Bronchial epithelial cell (primary cell): ENCODE measurements around the gene ADGRD1. TPM values are rescaled to one million over a fixed set of nuclear protein-coding genes. Genes with fewer than 3 reads are reported as not detected.
A peak's percentile ranks its signal among the peaks of the same experiment; 100 is the strongest.

Experiments used
- DNase-seq: peaks from one replicate; pipeline ENCODE4 v3.0.0-alpha.2; 2010; ENCODE audit warnings: low read depth
- FAIRE-seq: peaks from 2 replicates; lab custom pipeline; 2011; peaks lifted over from hg19 to GRCh38; lab: Jason Lieb, UNC
- H3K27me3 ChIP-seq: 2 replicates; pipeline ENCODE4 v1.5.1; 2011; ENCODE audit warnings: low read length; ENCODE audit not compliant: control insufficient read depth, insufficient read depth
- H3K36me3 ChIP-seq: 2 replicates; pipeline ENCODE4 v1.5.1; 2011; ENCODE audit warnings: low read length; ENCODE audit not compliant: control insufficient read depth, insufficient read depth
- H3K4me3 ChIP-seq: 2 replicates; pipeline ENCODE4 v1.5.1; 2011; ENCODE audit warnings: mild to moderate bottlenecking, low read depth, low read length, control low read depth
- CTCF ChIP-seq: IDR thresholded peaks from 2 replicates; pipeline ENCODE4 v1.5.1; 2011; ENCODE audit warnings: mild to moderate bottlenecking, moderate library complexity, low read length, control low read depth, inconsistent platforms; ENCODE audit not compliant: insufficient read depth, severe bottlenecking
- total RNA-seq: library from RNA; depleted of rRNA; stranded (reverse); fragments of >200 nt; gene quantifications from 2 replicates; pipeline ENCODE4 v1.2.1, GENCODE V29; 2014

Gene ADGRD1
- total RNA-seq, 1 donor from 2014 or later = not detected

GRCh38 chr12:131155131-131155530, 201.4 kb downstream of the ADGRD1 start:
- no peak overlapping the region for H3K4me3 ChIP-seq
- H3K27me3 ChIP-seq = no peaks in the 10 kb centered on the region
- TF ChIP-seq CTCF = no peak
- FAIRE-seq (no peak), DNase-seq (no peak)
- H3K36me3 ChIP-seq = no peaks in the 10 kb centered on the region

- Histone ChIP-seq H3K36me3 (no peaks in the 10 kb centered on the region), H3K4me3 (no peak overlapping the region), H3K27me3 (no peaks in the 10 kb centered on the region)
- DNase-seq (no peak), FAIRE-seq (no peak)
- TF ChIP-seq CTCF = no peak
Measured at GRCh38 chr12:131157743-131158142, 204.0 kb downstream of the ADGRD1 start.

- Histone ChIP-seq H3K27me3 (no peaks in the 10 kb centered on the region), H3K36me3 (no peaks in the 10 kb centered on the region), H3K4me3 (no peak overlapping the region)
- no peak for TF ChIP-seq CTCF
- DNase-seq (no peak), FAIRE-seq (no peak)
Measured at GRCh38 chr12:131159660-131160059, 206.0 kb downstream of the ADGRD1 start.

- H3K36me3 ChIP-seq = no peaks in the 10 kb centered on the region
- FAIRE-seq (peak; percentile 40), DNase-seq (no peak)
- no peaks in the 10 kb centered on the region for H3K27me3 ChIP-seq
- no peak overlapping the region for H3K4me3 ChIP-seq
- TF ChIP-seq CTCF = no peak
Measured at GRCh38 chr12:131162113-131162512, 208.4 kb downstream of the ADGRD1 start.

- DNase-seq = no peak
- TF ChIP-seq CTCF = no peak
- FAIRE-seq = no peak
- no peaks in the 10 kb centered on the region for H3K36me3 ChIP-seq
- H3K27me3 ChIP-seq = no peaks in the 10 kb centered on the region
- no peak overlapping the region for H3K4me3 ChIP-seq
Measured at GRCh38 chr12:131163189-131163738, 209.6 kb downstream of the ADGRD1 start.
